Measurements from ENCODE around the gene UBAP1.

DNA sequence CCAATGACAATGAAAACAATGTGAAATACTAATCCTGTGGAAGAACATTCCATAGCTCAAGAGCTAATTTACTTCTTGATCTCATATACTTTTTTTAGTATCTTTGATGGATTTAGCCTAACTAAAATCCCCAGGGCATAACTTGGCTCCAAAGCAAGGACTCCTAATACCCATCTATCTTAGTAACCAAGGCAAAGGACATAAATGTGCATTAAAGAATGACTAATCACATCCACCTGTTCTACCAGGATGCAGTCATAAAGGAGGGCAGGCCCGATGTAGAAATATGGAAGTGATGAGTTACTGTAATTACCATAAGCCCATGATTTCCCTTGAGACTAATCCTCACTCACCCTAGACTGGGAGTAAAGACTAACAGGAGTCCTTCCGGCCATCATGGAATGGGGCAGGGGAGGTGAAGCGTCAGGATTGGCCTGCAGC is 93.3 kb downstream of the UBAP1 start:
- TF ChIP-seq SMC3 (IDR thresholded peaks at IDR 0.05; ENCODE audit: low read depth, low read length) (no peak), RFX5 (IDR thresholded peaks at IDR 0.05; ENCODE audit: low read depth, low read length) (no peak), NFE2L2 (IDR thresholded peaks at IDR 0.05; ENCODE audit: low read depth, low read length) (no peak), POLR2A (IDR thresholded peaks at IDR 0.05; ENCODE audit: low read depth, low read length) (no peak), MAFK (IDR thresholded peaks at IDR 0.05; ENCODE audit: low read depth, low read length) (no peak), CEBPB (IDR thresholded peaks at IDR 0.05; ENCODE audit: low read depth, low read length) (no peak), MXI1 (IDR thresholded peaks at IDR 0.05; ENCODE audit: borderline replicate concordance, low read depth, low read length) (no peak), RCOR1 (IDR thresholded peaks at IDR 0.05; ENCODE audit: insufficient replicate concordance, low read length) (no peak), RAD21 (IDR thresholded peaks at IDR 0.05; ENCODE audit: low read length) (no peak)
- TF ChIP-seq, protein P1, sequence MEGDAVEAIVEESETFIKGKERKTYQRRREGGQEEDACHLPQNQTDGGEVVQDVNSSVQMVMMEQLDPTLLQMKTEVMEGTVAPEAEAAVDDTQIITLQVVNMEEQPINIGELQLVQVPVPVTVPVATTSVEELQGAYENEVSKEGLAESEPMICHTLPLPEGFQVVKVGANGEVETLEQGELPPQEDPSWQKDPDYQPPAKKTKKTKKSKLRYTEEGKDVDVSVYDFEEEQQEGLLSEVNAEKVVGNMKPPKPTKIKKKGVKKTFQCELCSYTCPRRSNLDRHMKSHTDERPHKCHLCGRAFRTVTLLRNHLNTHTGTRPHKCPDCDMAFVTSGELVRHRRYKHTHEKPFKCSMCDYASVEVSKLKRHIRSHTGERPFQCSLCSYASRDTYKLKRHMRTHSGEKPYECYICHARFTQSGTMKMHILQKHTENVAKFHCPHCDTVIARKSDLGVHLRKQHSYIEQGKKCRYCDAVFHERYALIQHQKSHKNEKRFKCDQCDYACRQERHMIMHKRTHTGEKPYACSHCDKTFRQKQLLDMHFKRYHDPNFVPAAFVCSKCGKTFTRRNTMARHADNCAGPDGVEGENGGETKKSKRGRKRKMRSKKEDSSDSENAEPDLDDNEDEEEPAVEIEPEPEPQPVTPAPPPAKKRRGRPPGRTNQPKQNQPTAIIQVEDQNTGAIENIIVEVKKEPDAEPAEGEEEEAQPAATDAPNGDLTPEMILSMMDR (conservative IDR thresholded peaks at IDR 0.05; ENCODE audit: low read depth, low read length) = no peak
- TF ChIP-seq, protein P2, sequence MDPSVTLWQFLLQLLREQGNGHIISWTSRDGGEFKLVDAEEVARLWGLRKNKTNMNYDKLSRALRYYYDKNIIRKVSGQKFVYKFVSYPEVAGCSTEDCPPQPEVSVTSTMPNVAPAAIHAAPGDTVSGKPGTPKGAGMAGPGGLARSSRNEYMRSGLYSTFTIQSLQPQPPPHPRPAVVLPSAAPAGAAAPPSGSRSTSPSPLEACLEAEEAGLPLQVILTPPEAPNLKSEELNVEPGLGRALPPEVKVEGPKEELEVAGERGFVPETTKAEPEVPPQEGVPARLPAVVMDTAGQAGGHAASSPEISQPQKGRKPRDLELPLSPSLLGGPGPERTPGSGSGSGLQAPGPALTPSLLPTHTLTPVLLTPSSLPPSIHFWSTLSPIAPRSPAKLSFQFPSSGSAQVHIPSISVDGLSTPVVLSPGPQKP (IDR thresholded peaks at IDR 0.05; ENCODE audit: borderline replicate concordance, low read depth, low read length) = no peak
- TF ChIP-seq, protein P3, sequence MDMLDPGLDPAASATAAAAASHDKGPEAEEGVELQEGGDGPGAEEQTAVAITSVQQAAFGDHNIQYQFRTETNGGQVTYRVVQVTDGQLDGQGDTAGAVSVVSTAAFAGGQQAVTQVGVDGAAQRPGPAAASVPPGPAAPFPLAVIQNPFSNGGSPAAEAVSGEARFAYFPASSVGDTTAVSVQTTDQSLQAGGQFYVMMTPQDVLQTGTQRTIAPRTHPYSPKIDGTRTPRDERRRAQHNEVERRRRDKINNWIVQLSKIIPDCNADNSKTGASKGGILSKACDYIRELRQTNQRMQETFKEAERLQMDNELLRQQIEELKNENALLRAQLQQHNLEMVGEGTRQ (IDR thresholded peaks at IDR 0.05; ENCODE audit: low read depth, low read length) = no peak

Data from IMR-90 (cell line).